CD1c-positive myeloid dendritic cell (primary cell): Measurements from ENCODE around the gene PRCD.

ENCODE experiments used
- DNase-seq: peaks from one replicate; pipeline ENCODE4 v3.0.0-alpha.2; 2016; ENCODE audit errors: extremely low spot score

PRCD gene

DNA sequence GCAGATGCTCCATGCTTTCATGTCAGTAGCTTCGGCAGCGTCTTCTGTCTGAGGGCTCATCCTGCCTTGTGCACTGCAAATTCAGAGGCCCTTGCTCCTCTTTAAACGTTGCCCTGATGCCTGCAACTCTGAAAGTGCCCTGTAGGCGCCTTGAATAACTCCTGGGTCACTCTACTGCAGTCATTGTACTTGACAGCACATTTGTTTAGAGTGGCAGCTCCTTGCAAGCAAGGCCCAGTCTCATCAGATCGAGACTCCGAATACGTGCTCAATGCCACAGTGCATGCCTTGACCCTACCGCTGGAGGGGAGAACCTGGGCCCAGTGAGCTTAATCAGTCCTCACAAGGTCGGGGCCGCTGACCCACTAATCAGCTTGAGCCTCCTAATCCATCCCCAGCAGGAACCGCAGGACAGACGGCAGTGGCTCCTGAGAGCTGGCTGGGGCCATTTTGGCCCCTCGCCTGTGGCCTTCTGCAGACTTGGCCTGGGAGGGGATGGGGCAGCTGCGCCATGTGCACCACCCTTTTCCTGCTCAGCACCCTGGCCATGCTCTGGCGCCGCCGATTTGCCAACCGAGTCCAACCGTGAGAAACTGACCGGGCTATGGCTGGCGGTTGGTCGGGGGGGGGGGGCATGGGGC, at the start of gene PRCD:
Gene PRCD (plus strand): TSS at position 414 of the 641 bp plus-strand sequence. CDS start 98 bp downstream, at position 512.
- no peak for DNase-seq

- DNase-seq = no peak
These were observed 49.6 kb upstream of the PRCD start for GRCh38 chr17:76490112-76490710.

DNA sequence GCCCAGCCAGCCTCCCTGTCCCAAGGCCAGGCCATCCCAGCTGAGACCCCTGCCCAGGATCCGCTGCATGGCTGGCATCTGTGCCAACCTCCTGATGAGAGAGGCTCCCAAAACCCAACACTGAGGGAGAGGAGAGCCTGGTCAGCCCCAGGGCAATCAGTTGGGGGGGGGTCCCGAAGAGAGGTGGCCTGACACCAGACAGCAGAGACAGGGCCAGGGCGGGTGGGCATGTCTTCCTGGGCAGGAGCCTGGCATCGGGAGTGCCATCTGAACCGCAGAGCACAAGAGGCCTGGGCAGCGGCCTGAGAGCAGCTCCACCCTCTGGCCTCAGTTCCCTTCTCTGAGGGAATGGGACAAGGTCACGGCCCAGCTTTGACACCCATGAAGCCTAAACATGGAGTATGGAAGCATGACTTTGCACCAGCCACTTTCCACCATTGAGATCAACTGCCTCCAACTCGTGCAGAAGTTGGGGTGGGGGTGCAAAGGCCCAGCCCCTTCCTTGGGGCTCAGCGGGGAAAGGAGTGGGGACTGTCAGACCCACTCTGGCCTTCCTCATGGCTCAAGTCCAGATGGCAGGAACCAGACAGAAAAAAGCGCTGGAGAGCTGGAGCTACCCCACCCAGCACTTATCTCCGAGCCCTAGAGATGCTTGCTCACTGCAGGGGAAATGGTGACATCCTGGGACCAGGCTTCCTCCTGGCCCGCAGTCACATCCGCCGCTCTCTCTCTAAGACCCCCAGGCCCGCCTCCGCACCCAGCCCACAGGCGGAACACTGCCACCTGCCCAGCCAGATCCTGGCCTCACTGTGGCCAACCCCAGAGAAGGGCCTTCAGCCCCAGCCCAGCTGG, 48.3 kb upstream of the PRCD start:
- DNase-seq = peak; percentile 61

DNA sequence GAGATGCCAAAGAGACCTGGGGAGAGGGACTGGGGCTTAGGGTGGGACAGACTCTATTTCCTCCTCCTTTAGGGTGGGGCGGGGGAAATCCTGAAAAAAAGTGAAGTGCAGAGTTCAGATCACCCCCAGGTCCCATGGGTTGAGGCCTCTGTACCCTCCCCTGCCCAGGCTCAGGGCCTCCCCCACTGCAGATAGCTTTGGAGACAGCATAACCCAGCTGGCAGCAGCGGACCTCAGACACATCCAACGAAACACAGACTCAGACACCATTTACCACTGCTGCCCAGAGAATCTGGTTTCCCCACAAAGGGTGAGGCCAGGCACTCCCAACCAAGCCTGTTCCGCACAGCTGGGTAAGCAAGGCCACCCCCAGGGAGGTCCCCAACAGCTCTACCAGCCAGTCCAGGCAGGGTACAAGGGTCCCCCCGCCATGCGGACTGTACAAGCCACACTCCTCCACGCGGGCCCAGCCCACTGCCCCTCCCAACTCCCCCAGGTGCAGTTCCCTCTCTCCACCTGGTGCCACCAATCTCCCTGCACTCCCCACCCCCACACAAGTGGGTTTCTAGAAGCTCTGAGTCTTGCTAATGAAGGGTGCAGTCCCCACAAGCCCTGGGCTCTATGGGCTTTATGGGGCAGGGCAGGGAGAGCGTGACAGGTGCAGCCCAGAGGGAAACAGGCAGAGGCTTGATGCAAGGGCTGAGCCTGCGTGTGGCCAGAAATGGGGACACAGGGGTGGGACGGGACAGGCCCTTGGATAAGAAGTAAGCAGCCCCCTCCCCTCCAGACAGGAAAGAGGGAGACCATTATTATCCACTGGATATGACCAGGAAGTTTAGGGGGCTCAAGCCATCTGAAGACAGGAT, 47.5 kb upstream of the PRCD start:
- DNase-seq = peak; percentile 49

GRCh38 chr17:76492989-76493501, 46.8 kb upstream of the PRCD start:
- peak; percentile 94 for DNase-seq

DNA sequence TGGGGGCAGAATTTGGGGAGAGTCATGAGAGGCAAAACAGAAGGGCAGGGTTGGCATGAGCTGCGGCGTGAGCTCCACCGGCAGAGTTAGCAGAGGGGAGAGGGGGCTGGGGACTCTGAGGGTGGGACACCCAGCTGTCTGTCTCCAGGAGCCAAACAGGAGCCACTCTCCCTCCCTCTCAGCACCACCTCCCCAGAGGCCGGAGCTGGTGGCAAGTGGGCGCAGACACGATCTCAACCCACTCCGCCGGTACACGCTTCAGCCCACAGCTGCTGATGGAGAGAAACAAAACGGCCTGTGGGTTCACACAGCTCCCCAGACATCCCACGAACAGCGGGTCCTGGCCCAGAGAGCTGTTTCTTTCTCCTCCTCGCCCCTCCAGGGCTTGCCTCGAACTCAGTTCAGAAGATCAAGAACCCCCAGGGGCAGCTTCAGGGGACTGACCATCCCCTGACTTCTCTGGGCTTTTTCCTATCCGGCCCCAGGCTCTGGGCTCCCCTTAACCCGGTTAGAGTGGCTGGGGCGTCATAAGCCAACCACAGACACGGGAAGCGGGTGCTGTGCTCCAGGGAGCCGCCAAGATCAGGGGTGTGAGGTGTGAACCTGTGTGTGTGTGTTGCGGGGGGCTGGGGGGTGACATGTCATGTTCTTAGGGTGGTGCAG, 46.2 kb upstream of the PRCD start:
- DNase-seq = no peak

DNA sequence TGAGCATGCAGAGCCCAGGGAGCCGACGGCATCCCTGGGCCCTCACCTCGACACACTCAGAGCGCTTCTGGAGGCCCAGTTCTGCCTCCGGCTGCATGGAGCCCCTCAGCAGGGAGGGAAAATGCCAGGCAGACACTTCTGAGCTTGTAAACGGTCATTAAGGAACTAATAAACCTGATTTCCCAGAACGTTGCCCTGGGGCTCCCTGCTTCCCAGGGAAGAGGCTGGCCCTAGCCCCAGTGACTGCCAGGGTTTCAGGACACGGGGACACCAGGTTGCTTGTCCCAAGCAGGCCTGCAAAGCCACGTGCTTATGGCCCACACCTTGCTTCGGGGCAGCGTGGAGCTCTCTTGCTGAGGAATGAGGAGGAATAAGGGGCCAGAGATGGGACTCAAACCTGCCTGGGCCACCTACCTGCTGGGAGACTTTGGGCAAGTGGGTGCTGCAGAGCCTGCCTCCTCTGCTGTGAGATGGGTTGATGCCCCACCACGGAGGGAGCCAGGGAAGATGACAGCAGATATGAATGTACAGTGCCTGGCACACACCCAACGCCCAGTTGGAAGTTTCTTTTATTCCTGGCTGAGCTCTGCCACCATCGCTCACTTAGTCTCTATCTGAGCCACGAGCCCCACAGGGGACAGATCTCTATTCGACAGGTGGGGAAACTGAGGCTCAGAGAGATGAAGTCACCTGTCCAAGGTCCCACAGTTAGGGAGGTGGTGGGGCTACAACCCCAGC, 44.0 kb upstream of the PRCD start:
- DNase-seq = no peak

- no peak for DNase-seq
These were observed 43.4 kb upstream of the PRCD start for GRCh38 chr17:76496464-76496863.

DNA sequence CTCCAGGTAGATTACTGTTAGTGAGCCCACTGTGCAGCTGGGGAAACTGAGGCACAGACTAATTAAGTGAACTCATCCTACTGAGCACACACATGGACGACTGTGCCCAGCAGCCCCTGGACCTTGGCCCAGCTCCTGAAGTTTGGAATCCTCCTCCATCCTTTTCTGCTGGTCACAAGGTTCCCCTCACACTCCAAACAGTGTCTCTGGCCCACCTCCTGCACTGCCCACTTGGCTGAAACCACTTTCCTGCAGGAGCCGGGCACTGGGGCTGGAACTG, 42.2 kb upstream of the PRCD start:
- no peak for DNase-seq

DNA sequence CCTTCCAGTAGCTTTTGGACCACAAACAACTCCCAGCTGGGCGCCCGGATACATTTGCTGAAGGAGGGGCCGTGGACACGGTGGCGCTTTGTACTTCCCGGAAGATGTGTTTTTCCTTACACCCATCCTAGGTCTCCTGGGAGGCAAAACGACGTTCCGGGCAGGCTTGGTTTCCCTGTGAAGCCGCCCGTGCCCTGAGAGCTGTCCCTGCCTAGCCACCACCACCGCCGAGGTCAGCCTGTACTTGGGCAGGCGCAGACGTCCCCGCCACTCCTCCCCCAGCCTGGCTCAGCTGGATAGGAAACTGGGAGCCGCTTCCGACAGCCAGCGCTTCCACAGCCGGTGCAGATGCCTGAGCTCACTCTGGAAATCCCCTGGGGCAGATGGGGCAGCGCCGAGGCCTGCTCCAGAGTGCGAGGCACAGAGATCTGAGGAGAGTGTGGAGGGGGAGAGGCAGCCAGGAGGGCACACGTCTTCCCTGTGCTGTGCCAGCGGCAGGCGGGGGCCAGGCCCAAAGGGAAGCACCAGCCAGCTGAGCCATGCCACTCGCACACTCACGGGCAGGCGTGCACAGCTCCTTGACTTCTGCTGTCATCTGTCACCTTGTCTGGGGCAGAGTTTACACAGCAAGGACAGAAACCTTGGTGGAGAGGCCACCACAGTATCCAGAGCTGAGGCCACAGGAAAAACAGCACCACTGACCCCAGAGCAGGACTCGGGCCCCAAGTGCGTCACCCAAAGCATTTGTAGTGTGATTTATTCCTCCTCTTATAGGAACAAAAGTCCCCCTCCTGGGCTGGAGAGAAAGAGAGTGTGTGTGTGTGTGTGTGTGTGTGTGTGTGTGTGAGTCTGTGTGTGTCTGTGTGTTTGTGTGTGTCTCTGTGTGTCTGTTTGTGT, 41.6 kb upstream of the PRCD start:
- no peak for DNase-seq

DNA sequence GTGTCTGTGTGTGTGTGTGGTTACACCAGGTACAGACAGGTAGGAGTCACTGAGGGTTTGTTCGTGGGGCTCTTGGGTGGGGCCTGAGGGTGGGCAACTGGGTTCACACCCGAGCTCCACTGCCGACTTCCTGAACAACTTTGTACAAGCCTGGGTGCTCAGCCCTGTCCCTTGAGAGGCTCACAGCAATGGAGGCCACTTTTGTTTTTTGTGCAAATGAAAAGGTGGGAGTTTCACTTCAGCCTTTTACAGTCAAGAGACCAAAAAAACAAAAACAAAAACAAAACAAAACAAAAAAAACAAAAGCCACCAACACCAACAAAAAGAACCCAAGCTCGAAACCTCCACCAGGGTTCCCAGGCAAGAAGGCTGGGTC, 41.0 kb upstream of the PRCD start:
- no peak for DNase-seq

DNA sequence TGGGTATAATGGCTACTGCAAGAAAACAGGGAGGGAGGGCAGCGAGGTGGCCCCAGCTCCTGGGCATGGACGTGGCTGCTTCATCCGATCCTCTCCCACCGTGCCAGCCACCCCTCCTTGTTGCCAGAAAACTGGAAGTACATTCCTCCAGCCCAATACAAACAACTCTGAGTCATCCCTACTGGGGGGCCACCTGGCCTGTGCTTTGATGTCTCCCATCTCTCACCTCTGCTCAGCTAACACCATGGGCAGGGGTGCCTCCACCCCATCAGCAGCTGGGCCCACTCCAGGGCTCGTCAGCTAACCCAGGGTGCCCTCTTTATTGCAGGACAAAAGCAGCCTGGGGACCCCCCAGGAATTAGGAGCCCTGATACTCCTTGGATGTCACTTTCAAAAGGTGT, 40.6 kb upstream of the PRCD start:
- no peak for DNase-seq

- peak; percentile 60 for DNase-seq
These were observed 39.6 kb upstream of the PRCD start for GRCh38 chr17:76500074-76500746.

GRCh38 chr17:76500747-76501017, 39.2 kb upstream of the PRCD start:
- no peak for DNase-seq

DNA sequence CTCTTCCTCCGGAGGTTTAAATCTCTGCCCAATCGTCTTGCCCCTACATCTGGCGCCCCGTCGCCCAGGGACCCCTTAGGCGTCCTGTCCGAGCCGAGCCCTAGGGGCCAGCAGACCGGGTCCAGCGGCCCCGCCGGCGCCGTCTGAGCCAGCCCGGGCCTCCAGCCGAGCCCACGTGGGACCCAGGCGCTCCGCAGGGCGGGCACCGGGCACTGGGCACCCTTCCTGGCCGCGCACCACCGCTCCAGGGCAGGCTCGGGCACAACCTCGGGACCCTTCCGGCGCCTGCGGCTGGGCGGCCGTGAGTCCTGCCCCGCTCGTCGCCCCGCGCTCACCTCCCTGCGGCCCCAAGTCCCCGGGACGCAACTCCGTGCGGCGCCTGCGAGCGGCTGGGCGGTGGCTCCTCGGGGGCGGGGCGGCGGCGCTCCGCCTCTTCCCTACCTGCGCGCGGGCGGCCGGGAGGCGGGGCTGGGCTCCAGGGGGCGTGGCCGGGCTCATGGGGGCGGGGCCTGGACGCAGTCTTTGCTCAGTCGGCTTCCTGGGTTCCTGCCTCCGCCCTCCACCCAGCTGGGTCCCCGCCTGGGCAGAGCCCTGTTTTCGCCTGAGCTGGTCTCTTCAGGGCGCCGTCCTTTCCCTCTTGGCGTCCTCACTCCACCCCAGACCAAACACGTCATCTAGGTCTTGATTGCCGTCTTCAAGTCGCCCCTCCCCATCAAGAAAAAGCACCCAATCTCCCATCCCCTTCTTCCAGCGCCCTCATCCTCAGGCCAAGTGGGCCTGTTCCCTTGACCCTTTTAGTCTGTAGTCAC, 38.6 kb upstream of the PRCD start, which contains the start of gene RHBDF2:
Gene RHBDF2 (minus strand): TSS at position 406 of the 809 bp plus-strand sequence. CDS start 19,899 bp downstream, outside the sequence.
- DNase-seq = peak; percentile 92

- no peak for DNase-seq
These were observed 38.0 kb upstream of the PRCD start for GRCh38 chr17:76501827-76502307.

DNA sequence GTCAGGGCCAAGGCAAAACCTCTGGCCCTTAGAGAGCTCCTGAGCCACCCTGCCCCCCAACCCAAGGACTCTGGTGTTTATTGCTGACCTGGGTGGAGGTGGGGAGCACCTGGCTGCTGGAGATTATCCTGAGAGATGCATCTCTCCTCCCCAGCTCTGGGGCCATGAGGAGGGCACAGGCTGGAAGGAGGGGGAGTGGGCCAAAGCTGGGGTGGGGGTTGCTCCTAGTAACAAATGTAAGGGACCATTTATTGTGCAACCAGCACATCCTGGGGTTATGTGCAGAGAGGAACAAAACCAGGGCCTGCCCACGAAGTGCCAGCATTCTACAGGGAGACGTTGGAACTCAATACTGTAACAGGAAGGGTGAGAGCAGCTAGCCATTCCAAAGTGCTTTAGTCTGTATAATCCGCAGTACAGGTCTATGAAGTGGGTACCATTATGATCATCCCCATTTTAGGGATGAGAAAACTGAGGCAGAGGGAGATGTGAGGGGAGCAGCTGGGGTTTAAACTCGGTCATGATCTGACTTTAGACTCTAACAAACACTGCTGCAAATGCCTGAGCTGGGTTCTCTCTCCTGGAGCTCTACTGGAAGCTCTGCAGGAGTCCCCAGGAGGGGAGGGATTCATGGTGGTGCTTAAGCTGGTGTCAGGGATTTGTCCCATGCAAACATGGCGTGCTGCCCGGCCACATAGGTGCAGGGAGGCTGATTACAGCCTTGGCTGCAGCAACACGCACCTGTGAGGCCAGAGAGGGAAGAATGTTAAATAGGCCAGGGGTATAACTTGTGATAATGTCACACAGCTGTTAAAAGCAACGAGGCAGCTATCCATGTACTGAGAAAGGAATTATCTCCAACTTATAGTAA, 37.3 kb upstream of the PRCD start:
- no peak for DNase-seq
